ENCODE data around the gene ACTR8.

Gene ACTR8

DNA sequence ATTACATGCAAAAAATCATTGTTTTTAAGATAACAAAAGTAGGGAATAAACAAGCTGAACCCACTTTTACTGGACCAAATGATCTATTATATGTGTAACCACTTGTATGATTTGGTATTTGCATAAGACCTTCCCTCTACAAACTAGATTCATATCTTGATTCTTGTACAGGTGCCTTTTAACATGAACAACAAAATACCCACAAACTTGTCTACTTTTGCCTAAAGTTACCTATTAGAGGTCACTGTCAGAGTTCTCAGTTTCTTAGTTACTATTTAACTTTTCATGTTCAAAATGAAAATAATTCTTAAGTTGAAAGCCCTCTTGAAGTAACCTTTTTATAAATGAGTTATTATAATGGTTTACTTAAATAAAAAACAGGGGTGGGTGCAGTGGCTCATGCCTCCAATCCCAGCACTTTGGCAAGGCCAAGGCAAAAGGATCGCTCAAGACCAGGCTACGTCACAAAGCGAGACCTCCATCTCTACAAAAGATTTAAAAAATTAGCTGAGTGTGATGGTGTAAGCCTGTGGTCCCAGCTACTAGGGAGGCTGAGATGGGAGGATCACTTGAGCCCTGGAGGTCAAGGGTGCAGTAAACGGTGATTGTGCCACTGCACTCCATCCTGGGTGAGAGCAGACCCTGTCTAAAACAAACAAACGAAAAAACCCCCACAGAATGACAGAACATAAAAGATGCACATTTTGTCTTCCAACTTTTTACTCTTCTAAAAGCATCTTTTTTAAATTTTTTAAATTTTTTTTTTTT lies 16.0 kb downstream of the ACTR8 start:
- H3K4me3 ChIP-seq (ENCODE audit: low read depth, low read length), result no peak overlapping the region

DNA sequence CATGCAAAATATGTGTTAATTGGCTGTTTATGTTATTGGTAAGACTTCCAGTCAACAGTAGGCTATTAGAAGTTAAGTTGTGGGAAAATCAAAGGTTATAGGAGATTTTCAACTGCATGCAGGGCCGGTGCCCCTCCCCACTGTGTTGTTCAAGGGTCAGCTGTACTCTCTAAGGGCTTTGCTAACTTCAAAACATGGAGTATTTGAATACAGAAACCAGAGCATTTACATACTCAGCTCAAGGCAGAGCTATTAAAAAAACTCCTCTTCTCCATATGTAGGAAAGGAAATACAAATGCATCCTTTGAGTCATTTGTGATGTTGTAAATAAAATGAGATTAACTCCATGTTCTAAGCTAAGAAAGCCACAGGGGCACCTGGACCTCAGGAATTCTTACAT lies 18.8 kb downstream of the ACTR8 start:
- H3K4me3 ChIP-seq (ENCODE audit: low read depth, low read length), result no peak overlapping the region

DNA sequence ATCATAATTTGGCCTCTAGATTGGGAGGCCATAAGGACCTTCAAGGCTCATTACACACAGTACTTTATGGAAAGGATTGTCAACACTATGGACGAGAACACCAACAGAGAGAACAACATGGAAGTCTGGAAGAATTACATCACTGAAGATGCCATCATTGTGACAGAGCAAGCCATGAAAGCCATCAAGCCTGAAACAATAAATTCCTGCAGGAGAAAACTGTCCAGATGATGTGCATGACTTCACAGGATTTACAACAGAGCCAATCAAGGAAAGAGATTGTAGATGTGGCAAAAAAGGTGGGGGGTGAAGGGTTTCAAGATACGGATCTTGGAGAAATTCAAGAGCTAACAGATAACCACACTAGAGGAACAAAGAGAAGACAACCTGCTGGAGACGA lies 19.7 kb downstream of the ACTR8 start:
- no peak overlapping the region for H3K4me3 ChIP-seq (ENCODE audit: low read depth, low read length)

DNA sequence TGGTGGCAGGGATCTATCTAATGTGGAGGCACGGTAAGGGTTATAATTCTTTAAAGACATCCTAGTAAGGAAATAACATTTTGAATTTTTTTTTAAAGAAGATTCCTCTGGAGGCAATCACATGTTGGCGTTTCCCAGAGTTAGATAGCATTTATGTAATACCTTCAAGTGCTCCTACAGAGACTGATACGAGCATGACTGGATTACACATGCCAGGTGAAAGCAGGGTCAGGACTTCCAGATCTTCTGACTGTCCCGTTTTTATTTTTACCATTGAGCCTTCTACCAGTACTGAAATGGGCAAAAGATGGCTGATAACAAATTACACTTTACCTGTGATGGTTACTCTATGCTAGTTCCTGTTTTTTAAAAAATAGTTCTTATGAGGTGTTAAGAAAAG lies 21.8 kb downstream of the ACTR8 start:
- no peak overlapping the region for H3K4me3 ChIP-seq (ENCODE audit: low read depth, low read length)

DNA sequence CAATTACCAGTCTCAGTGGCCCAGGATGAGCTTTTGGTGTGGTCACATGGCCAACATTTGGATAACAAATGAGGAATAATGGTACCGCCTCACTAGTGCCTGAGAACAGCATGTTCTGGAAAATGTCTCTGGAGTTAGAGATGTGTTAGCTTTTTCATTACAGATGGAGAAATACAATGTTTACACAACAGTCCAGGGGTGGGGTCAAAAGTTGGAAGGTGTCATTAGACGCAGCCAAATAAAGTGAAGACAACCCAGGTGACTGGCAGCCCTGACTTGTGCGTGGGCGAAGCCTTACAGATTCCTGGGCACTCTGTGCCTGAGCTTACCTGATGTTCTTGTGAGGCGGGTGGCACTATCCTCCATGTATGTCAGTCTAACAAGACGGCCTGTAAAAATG lies 22.8 kb downstream of the ACTR8 start:
- no peak overlapping the region for H3K4me3 ChIP-seq (ENCODE audit: low read depth, low read length)

DNA sequence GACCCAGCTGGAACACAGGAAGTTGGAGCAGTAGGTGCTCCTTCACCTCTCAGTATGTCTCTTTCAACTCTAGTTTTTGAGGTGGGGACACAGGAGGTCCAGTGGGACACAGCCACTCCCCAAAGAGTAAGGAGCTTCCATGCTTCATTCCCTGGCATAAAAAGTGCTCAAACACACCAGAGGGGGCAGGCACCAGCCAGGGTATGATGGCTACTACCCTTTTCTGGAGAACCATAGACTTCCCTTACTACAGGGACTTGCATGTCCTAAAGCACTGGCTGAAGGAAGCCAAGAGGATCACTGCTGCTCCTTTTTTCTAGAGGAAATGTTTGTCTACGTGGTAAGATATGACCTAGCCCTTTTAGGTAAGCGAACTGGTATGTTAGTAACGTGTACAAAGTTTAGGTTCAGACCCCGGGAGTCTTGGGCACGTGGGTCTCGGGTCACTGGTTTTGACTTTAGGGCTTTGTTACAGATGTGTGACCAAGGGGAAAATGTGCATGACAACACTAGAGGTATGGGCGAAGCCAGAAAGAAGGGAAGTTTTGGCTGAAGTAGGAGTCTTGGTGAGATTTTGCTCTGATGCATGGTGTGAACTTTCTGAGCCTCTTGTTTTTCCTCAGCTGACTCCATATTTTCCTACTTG lies 23.7 kb downstream of the ACTR8 start:
- no peak overlapping the region for H3K4me3 ChIP-seq (ENCODE audit: low read depth, low read length)

DNA sequence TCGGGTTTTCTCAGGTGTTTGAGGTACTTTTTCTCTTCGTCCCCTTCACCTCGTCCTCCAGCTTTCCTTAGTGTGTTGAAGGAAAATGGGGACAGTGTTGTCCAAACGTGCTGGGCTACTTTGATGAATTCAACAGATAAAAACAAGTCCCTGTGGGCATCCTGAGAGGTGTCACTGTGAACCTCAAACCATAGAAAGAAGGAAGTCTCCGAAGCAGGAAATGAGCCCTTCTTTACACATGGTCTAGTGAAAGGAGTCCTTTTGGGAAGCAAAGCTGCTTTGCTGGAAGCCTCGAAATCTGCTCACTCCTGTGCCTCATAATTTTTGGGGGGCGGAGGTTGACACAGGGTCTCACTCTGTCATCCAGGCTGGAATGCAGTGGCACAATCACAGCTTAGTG lies 25.0 kb downstream of the ACTR8 start:
- no peak overlapping the region for H3K4me3 ChIP-seq (ENCODE audit: low read depth, low read length)

DNA sequence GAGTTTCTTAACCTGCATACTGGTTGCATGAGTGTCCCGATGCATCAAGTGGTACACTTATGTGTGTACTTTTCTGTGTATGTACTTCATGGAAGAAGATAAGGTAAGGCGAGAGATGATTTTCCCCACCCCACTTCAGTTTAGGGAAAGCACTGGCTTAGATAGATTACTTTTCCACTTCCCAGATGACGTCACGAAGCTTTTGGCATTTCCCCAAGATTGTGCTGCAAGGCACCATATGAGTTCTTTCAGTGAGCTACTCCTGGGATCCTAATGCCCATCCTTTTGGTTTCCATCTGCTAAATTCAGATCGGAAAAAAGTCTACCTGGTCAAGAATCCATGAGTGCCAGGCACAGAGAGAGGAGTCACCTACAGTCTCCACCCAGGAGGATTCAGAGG lies 31.1 kb downstream of the ACTR8 start:
- H3K4me3 ChIP-seq (ENCODE audit: low read depth, low read length), result no peak overlapping the region

DNA sequence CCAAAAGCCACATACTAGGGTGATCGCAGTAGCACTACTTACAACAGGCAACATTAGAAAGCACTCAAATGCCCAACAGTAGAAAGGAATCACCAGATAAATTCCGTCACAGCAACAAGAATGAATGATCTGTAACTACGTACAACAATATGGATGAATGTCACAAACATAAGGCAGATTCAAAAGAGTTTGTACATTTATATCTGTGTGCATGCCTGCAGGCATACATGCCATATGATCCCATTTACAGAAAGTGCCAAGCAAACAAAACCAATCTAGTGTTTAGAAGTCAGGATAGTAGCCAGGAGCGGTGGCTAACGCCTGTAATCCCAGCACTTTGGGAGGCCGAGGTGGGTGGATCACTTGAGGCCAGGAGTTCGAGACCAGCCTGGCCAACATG lies 32.0 kb downstream of the ACTR8 start:
- no peak overlapping the region for H3K4me3 ChIP-seq (ENCODE audit: low read depth, low read length)

DNA sequence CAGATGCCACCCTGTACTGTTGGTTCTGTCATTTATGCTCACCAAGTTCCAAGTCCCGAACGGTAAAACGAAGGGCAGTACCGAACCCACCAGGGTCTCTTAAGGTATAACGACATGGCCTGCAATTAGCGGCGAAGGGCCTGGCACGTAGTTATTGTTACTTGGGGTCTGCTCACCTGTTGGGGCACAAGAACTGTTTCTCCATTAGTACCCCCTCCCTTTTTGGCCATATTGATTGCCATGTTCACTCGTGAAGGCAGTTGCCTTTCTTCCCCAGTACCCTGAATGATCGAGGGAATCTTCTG lies 35.1 kb downstream of the ACTR8 start:
- H3K4me3 ChIP-seq (ENCODE audit: low read depth, low read length), result peak overlapping the region; percentile 66

DNA sequence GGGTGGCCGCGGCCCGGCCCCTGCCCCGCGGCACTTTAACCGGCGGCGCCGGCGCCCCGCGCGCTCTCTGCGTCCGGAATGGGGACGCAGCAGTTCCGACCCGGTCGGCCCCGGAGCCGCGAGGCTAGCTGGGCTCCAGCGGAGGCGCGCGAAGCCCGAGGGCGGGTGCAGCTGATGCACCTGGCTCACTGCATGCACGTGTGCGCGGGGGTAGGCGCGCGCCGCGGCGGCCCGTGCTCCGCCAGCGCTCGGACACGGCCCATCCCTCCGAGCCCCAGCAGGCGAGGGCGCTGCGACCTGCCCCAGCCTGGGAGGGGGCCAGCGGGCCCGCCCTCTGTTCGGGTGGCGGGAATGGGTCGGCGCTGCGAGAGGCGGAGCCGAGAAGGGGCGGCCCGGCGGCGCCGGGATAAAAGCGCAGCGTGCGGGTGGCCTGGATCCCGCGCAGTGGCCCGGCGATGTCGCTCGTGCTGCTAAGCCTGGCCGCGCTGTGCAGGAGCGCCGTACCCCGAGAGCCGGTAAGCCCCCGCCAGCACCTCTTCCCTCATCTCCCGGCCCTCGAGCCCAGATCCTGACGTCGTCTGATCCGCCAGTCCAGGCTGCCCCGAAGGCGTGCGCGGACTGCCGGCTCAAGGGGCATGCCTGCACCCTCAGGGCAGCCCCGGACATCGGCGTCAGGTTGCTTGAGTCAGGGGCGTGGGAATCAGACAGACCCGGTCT lies 35.7 kb downstream of the ACTR8 start, which contains the start of the genes CHDH and IL17RB:
Gene CHDH, minus strand, starts transcription at position 286 of the 717 bp plus-strand sequence. CDS start 22,411 bp downstream, outside the sequence.
Gene IL17RB, plus strand, starts transcription at position 435 of the 717 bp plus-strand sequence. Its CDS starts 21 bp downstream, at position 456.
- H3K4me3 ChIP-seq (ENCODE audit: low read depth, low read length), result peak within 1 kb of the TSS; percentile 66

DNA sequence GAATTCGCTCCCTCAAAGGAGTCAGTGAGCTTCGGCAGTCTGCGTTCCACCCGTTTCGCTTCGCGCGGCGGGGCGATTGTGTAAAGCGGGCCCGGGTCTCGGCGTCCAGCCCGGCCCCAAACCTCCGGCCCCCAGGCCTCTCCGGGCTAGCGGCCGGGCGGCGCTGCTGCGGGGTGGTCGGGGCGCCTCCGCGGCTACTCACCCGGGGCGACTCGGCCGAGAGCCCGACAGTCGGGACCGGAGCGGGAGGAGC lies 36.1 kb downstream of the ACTR8 start:
- peak overlapping the region; percentile 66 for H3K4me3 ChIP-seq (ENCODE audit: low read depth, low read length)

DNA sequence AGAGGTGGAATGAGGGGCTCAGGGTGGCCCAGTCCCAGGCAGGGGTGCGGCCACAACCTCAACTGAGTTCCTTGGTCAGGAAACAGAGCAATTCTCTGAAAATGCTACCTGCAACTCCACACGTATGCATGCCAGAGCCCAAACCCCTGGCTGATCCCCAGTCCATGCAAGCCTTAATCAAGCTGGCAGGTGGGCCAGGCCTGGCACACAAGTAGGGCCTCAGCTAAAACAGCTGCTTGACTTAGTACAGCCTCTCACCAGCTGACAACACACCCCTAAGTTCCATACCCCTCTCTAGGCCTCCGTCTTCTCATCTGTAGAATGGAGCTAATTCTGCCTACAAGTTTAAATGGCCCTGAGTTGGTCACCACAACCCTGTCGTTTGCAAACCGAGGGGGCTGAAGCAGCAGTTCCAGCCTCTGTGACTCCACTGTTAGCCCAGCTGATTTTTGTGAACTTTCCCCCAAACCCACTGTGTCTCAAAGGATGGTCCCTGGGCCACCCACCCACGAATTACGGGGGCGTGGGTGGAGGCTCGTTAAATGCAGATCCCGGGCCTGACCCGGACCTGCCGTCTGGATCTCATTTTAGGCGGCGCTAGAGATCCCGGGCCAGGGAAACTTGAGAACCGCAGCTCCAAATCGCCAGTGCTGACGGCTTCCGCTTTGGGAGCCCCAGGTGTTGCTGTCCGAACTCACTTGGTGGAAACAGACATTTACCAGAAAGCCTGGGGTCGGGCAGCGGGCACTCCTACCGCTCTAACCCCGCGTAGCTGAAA lies 36.7 kb downstream of the ACTR8 start:
- H3K4me3 ChIP-seq (ENCODE audit: low read depth, low read length), result peak overlapping the region; percentile 66

DNA sequence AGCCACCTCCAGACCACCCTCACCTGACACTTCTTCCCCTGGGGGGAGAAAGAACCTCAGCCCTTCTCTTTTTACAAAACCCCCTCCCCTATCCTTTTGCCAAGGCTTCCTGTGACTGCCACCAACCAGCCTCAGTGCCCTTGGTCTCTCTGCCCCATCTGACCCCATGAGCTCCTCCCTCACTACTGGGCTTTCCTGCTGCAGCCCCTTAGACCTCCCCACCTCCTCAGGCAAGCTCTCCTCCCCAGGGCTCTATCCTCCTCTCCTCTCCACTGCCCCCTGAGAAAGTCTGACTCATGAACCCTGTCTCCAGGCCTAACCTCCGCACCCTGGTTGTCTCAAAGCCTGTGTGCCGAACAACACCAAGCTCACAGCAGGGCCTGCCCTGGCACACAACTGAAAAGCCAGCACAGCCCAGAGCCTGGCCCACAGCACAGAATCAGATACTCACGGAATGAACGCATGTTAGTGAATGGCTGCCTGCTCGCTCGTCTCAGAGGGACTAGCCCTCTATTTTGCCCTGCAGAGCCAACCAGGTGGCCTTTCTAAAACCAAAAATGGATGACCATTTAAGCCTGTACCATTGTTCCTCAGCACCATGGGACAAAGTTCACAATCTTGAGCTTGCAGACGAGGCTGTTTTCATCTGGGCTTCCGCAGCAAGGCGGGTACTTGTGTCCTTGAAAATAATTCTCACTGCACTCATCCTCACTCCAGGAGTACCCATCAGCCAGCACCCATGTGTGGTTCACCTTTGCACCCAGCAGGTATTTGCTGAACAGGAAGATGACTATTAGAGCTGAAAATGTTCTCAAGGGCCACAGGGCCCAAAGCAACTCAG lies 37.5 kb downstream of the ACTR8 start:
- no peak overlapping the region for H3K4me3 ChIP-seq (ENCODE audit: low read depth, low read length)

DNA sequence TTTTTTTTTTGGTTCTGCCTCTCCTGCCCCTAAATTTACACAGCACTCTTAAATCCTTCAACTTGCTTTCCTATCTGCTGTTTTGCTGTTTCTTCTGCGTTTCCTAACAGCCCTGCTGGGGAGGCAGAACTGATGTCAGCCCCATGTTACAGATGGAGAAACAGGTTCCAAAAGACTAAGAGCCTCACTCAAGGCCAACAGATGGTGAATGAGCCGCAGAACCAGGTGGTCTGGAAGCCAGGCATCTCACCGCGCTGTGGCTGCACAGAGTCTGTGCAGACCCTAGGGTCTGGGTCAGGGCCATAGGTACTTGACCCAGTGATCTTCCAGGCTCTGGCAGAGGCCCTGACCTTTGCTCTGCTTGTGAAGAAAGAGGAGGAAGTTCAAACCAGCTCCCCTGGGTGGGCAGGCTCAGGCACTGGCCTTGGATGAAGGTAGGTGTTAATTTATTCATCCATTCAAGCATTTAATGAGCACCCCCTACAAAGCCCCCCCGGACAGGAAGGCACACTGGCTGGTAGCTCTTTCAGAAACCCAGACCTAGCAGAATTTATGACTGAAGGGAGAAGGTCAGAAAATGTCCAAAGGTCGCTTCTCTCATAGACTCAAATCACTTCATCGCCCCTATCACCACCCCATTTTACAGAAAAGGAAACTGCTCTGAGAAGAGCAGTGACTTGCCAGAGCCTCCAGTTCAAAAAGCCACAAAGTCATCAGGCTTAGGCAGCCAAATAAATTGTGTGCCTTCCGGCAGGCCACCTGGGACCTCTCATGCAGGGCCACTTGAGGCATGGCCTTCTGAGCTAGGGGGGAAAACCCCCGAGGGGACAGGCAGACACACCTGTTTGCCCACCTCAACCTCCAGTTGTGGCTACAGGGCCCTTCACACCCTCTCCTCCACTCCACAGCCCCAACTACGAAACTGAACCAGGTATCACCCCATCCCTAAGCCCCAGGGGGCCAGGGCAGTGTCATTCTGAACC lies 38.5 kb downstream of the ACTR8 start:
- no peak overlapping the region for H3K4me3 ChIP-seq (ENCODE audit: low read depth, low read length)

DNA sequence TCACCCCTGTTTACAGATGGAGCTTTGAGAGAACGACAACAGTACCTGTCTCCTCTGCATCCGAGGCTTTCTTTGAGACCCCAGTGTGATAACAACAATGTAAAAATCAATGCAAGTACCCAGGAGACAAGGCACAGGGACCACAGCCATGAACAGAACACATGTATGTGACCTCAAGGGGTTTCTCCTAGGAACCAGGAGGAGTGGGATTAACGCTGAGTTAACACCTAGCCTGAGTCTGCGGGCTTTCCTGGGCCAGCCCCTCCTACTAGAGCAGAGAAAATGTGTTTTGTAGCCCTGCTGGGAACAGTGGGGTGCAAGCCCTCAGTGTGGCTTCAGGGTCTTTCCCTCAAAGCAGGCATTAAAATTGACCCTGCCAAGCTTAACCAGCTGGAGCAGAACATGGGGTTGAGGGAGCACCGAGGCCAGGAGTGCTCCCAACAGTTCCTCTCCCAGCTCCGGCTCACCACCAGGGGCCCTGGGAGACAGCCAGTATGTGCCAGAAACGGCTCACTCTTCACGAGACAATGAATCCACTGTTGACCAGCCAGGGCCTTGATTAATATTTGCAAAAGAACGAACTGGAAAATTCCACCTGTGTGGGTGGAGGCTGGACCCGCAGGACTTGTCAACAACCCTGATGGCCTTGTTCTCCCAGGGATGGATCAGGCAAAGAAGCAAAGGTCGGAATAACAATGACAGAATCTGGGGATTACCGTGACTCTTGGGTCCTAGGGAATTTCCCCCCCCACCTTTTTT lies 39.3 kb downstream of the ACTR8 start:
- H3K4me3 ChIP-seq (ENCODE audit: low read depth, low read length), result no peak overlapping the region

DNA sequence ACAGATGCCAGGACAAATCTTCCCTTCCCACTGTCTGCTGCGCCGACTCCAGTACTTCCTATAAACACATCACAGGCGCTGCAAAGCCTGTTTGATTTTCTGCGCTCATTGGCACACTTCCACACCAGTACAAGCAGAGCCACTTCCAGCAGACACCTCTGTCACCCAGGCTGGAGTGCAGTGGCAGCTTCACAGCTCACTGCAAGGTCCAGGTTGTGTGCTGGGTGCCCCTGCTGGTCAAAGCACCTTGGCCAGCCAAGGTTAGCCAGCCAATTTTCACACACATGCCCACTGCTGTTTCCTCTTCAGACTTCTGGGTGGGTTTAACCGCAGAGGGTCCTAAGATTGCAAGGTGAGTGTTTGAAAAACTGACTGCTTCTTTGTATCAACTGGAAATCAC lies 40.7 kb downstream of the ACTR8 start:
- no peak overlapping the region for H3K4me3 ChIP-seq (ENCODE audit: low read depth, low read length)

DNA sequence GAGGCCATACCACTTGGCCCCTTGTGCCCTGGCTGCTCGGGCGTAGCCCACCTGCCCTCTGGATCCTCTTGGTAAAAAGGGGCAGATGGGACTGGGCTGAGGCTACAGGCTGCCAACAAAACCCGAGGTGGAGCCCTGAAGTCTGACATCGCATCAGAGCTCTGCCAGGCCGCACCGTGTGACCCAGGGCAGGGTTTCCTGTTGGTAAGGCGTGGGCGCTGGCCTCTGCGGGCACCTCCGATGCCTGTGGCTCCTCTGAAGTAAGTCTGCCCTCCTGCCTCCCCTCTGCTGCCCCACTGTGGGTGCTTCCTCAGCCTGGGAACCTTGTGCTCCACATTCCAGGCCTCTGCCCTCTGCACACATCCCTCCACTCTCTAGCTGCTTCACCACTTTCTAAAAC lies 44.6 kb downstream of the ACTR8 start:
- H3K4me3 ChIP-seq (ENCODE audit: low read depth, low read length), result no peak overlapping the region

All from iPS-11a (cell line).